ENCODE measurements around the gene NPAS1.

Gene NPAS1

GRCh38 chr19:47039239-47039874 is 19.7 kb downstream of the NPAS1 start:
- TF ChIP-seq GATA2 (IDR thresholded peaks at IDR 0.05; ENCODE audit: low read depth, low read length) (no peak), GATA3 (IDR thresholded peaks at IDR 0.05; ENCODE audit: low read depth, low read length) (no peak)

- no peak for TF ChIP-seq GATA3 (IDR thresholded peaks at IDR 0.05; ENCODE audit: low read depth, low read length)
- no peak for TF ChIP-seq GATA2 (IDR thresholded peaks at IDR 0.05; ENCODE audit: low read depth, low read length)
These were observed 21.2 kb downstream of the NPAS1 start for GRCh38 chr19:47040869-47041268.

- TF ChIP-seq GATA3 (IDR thresholded peaks at IDR 0.05; ENCODE audit: low read depth, low read length) (no peak), GATA2 (IDR thresholded peaks at IDR 0.05; ENCODE audit: low read depth, low read length) (no peak)
These were observed 25.6 kb downstream of the NPAS1 start for GRCh38 chr19:47044946-47045866.

- TF ChIP-seq GATA3 (IDR thresholded peaks at IDR 0.05; ENCODE audit: low read depth, low read length) = no peak
- no peak for TF ChIP-seq GATA2 (IDR thresholded peaks at IDR 0.05; ENCODE audit: low read depth, low read length)
These were observed 26.3 kb downstream of the NPAS1 start for GRCh38 chr19:47045867-47046470.

GRCh38 chr19:47047272-47047762 is 27.7 kb downstream of the NPAS1 start:
- no peak for TF ChIP-seq GATA2 (IDR thresholded peaks at IDR 0.05; ENCODE audit: low read depth, low read length)
- no peak for TF ChIP-seq GATA3 (IDR thresholded peaks at IDR 0.05; ENCODE audit: low read depth, low read length)

GRCh38 chr19:47047763-47048405 is 28.2 kb downstream of the NPAS1 start:
- no peak for TF ChIP-seq GATA3 (IDR thresholded peaks at IDR 0.05; ENCODE audit: low read depth, low read length)
- no peak for TF ChIP-seq GATA2 (IDR thresholded peaks at IDR 0.05; ENCODE audit: low read depth, low read length)

GRCh38 chr19:47049307-47049700 is 29.7 kb downstream of the NPAS1 start:
- no peak for TF ChIP-seq GATA2 (IDR thresholded peaks at IDR 0.05; ENCODE audit: low read depth, low read length)
- TF ChIP-seq GATA3 (IDR thresholded peaks at IDR 0.05; ENCODE audit: low read depth, low read length) = no peak

- TF ChIP-seq GATA2 (IDR thresholded peaks at IDR 0.05; ENCODE audit: low read depth, low read length) = no peak
- no peak for TF ChIP-seq GATA3 (IDR thresholded peaks at IDR 0.05; ENCODE audit: low read depth, low read length)
These were observed 36.8 kb downstream of the NPAS1 start for GRCh38 chr19:47056411-47056810.

- no peak for TF ChIP-seq GATA2 (IDR thresholded peaks at IDR 0.05; ENCODE audit: low read depth, low read length)
- no peak for TF ChIP-seq GATA3 (IDR thresholded peaks at IDR 0.05; ENCODE audit: low read depth, low read length)
These were observed 37.7 kb downstream of the NPAS1 start for GRCh38 chr19:47057328-47057727.

- TF ChIP-seq GATA2 (IDR thresholded peaks at IDR 0.05; ENCODE audit: low read depth, low read length) (no peak), GATA3 (IDR thresholded peaks at IDR 0.05; ENCODE audit: low read depth, low read length) (no peak)
These were observed 39.0 kb downstream of the NPAS1 start for GRCh38 chr19:47058621-47059022.

- TF ChIP-seq GATA3 (IDR thresholded peaks at IDR 0.05; ENCODE audit: low read depth, low read length) (no peak), GATA2 (IDR thresholded peaks at IDR 0.05; ENCODE audit: low read depth, low read length) (no peak)
These were observed 44.2 kb downstream of the NPAS1 start for GRCh38 chr19:47063874-47064273.

GRCh38 chr19:47065242-47065641 is 45.6 kb downstream of the NPAS1 start:
- TF ChIP-seq GATA2 (IDR thresholded peaks at IDR 0.05; ENCODE audit: low read depth, low read length) (no peak), GATA3 (IDR thresholded peaks at IDR 0.05; ENCODE audit: low read depth, low read length) (no peak)

GRCh38 chr19:47066376-47067214 is 47.0 kb downstream of the NPAS1 start:
- TF ChIP-seq GATA3 (IDR thresholded peaks at IDR 0.05; ENCODE audit: low read depth, low read length) = no peak
- no peak for TF ChIP-seq GATA2 (IDR thresholded peaks at IDR 0.05; ENCODE audit: low read depth, low read length)

All from SH-SY5Y (cell line).